Measurements from ENCODE around the gene LPCAT2. TPM values are rescaled to one million over a fixed set of nuclear protein-coding genes. Genes with fewer than 3 reads are reported as not detected.

Gene LPCAT2
- total and polyA plus RNA-seq, 2 of the 8 experiments (the other 6 are each of a cell fraction or from before 2014, with no cell fraction given), result 2.2 to 10.6 TPM

GRCh38 chr16:55502801-55503366 lies 6.0 kb upstream of the LPCAT2 start:
- Histone ChIP-seq H2BK5ac (ENCODE audit: low read depth, low read length) (no peak overlapping the region), H3K27me3 (replicated peaks in 1 of 4; ENCODE audit: control insufficient read depth in 3 of 4, extremely low read depth in 1 of 4, insufficient read depth in 3 of 4, low read length in 3 of 4) (no peaks in the 10 kb centered on the region), H3K18ac (ENCODE audit: extremely low read depth, low read length) (no peak overlapping the region), H3K56ac (replicated peaks; ENCODE audit: insufficient read length, low read depth, low read length) (no peak overlapping the region), H2BK20ac (ENCODE audit: low read length) (no peak overlapping the region), H3K23ac (ENCODE audit: insufficient read length) (no peak overlapping the region), H2BK120ac (replicated peaks; ENCODE audit: low read depth, low read length) (no peak overlapping the region), H4K20me1 (replicated peaks in 1 of 2; ENCODE audit: control insufficient read depth in 1 of 2, insufficient read depth in 2 of 2, low read length in 2 of 2) (no peaks in the 10 kb centered on the region), H3K4me2 (ENCODE audit: insufficient read depth in 1 of 2, low read depth in 2 of 2, low read length in 2 of 2) (no peak overlapping the region), H4K5ac (ENCODE audit: insufficient read length, low read depth, low read length) (no peak overlapping the region), H3K79me1 (ENCODE audit: low read depth, low read length) (no peaks in the 10 kb centered on the region), H4K91ac (replicated peaks; ENCODE audit: insufficient read length, low read length) (no peak overlapping the region), H3K9me3 (ENCODE audit: insufficient read depth in 2 of 2, low read depth in 1 of 2, low read length in 1 of 2) (no peaks in the 10 kb centered on the region), H2AFZ (ENCODE audit: low read length) (no peak overlapping the region), H3K36me3 (ENCODE audit: control insufficient read depth in 2 of 4, insufficient read depth in 4 of 4, low read length in 3 of 4) (no peaks in the 10 kb centered on the region; a peak in 1 of 8 replicates), H3K4me1 (replicated peaks in 1 of 4; ENCODE audit: control insufficient read depth in 3 of 4, insufficient read depth in 4 of 4, low read length in 3 of 4) (0 out of 7 replicates have a peak, but pooled peaks cover 0 to 2% (median 0%) of the 10 kb centered on the region in 4 experiments), H4K8ac (ENCODE audit: extremely low read depth, insufficient read depth, low read length) (peak overlapping the region; percentile 63; the same call in 1 of the 2 replicates), H2BK12ac (ENCODE audit: low read depth, low read length) (no peak overlapping the region), H2BK15ac (ENCODE audit: low read length) (no peak overlapping the region), H3K27ac (ENCODE audit: low read depth, low read length) (no peak overlapping the region), H3K14ac (ENCODE audit: insufficient read length) (no peak overlapping the region), H3K9ac (replicated peaks in 1 of 4; ENCODE audit: extremely low read depth in 1 of 4, low read depth in 3 of 4, low read length in 3 of 4) (no peak overlapping the region), H2AK5ac (ENCODE audit: low read depth, low read length) (no peak overlapping the region), H3K4me3 (ENCODE audit: extremely low read depth in 1 of 4, insufficient read depth in 2 of 4, low read depth in 3 of 4, low read length in 4 of 4) (no peak overlapping the region), H3K4ac (replicated peaks; ENCODE audit: insufficient read length, low read depth, low read length) (no peak overlapping the region), H3K79me2 (ENCODE audit: control insufficient read depth in 1 of 2, insufficient read depth in 2 of 2, low read length in 2 of 2) (no peaks in the 10 kb centered on the region), H3K23me2 (ENCODE audit: low read depth, low read length) (no peaks in the 10 kb centered on the region)
- TF ChIP-seq ATF3 (IDR thresholded peaks at IDR 0.05; ENCODE audit: insufficient read depth, low read depth, low read length), result no peak
- no peak for TF ChIP-seq SRF (IDR thresholded peaks at IDR 0.05; ENCODE audit: low read depth, low read length)
- TF ChIP-seq TEAD4 (IDR thresholded peaks at IDR 0.05; ENCODE audit: low read depth, low read length), result no peak
- no peak for TF ChIP-seq ZNF274 (IDR thresholded peaks at IDR 0.05; ENCODE audit: borderline replicate concordance, extremely low read depth, low read length)
- TF ChIP-seq SUZ12 (IDR thresholded peaks at IDR 0.05; ENCODE audit: low read length), result no peak
- no peak for TF ChIP-seq FOSL1 (IDR thresholded peaks at IDR 0.05; ENCODE audit: insufficient read depth, low read depth, low read length)
- TF ChIP-seq NRF1 (IDR thresholded peaks at IDR 0.05; ENCODE audit: low read depth, low read length), result no peak
- no peak for TF ChIP-seq CEBPB (IDR thresholded peaks at IDR 0.05; ENCODE audit: low read depth, low read length)
- no peak for TF ChIP-seq E2F6 (IDR thresholded peaks at IDR 0.05)
- TF ChIP-seq TAF7 (optimal IDR thresholded peaks at IDR 0.05; ENCODE audit: borderline replicate concordance, low read depth, low read length), result no peak
- no peak for TF ChIP-seq SIN3A (conservative IDR thresholded peaks at IDR 0.05 in 1 of 2, IDR thresholded peaks at IDR 0.05 in 1 of 2; ENCODE audit: low read depth in 1 of 2, low read length in 2 of 2)
- ChIA-PET POLR2A (ENCODE audit: partially characterized antibody) (interaction anchor here (0.6 to 1.8 kb wide), 2 partner anchors 23 to 203 kb away, joined by 3 to 4 read pairs; no protein-coding TSS in a partner anchor), CTCF (ENCODE audit: partially characterized antibody) (interaction anchor here (0.9 to 7.2 kb wide), 19 partner anchors 11 to 265 kb away, joined by 3 to 47 read pairs (median 9); partner anchors contain the start of gene MMP2)
- WGBS, 2 experiments (ENCODE audit: extremely low coverage in 1 of 2, insufficient coverage in 1 of 2, insufficient read length in 1 of 2, insufficient replicate concordance in 2 of 2, low coverage in 1 of 2, low lambda C conversion rate in 2 of 2, missing lambda C conversion rate in 1 of 2), result 85% methylated on average over 13 of the region's 13 CpGs; no CpG with 5 or more reads in 1 of the 2 experiments
- DNase-seq (ENCODE audit: low read depth in 1 of 2, low spot score in 2 of 2) (no peak), FAIRE-seq (no peak)
